Suprapubic skin (tissue), 4 donors: ENCODE results near the gene CAMK1D.
A peak's percentile ranks its signal among the peaks of the same experiment; 100 is the strongest.

Source experiments
- POLR2A ChIP-seq, 2 donors: fragments of 450-650 bp; IDR thresholded peaks; one replicate each; pipeline ENCODE4 v1.6.1; 2017; ENCODE audit warnings: antibody characterized with exemption in 2 of 2, mild to moderate bottlenecking in 2 of 2, moderate library complexity in 2 of 2
- POLR2AphosphoS5 ChIP-seq, 3 donors: sonication (generic); formaldehyde crosslinking; IDR thresholded peaks; one replicate each; pipeline ENCODE4 v1.6.1; 2017; ENCODE audit warnings: antibody characterized with exemption in 3 of 3
- TF ChIP-seq, protein P1 (sequence below), 2 donors: fragments of 200-600 bp in 1 of 2; fragments of 450-650 bp in 1 of 2; sonication (generic) in 1 of 2; IDR thresholded peaks; one replicate each; pipeline ENCODE4 v1.5.1; 2016 to 2019; ENCODE audit warnings: antibody characterized with exemption in 2 of 2, mild to moderate bottlenecking in 1 of 2, moderate library complexity in 1 of 2

DNA sequence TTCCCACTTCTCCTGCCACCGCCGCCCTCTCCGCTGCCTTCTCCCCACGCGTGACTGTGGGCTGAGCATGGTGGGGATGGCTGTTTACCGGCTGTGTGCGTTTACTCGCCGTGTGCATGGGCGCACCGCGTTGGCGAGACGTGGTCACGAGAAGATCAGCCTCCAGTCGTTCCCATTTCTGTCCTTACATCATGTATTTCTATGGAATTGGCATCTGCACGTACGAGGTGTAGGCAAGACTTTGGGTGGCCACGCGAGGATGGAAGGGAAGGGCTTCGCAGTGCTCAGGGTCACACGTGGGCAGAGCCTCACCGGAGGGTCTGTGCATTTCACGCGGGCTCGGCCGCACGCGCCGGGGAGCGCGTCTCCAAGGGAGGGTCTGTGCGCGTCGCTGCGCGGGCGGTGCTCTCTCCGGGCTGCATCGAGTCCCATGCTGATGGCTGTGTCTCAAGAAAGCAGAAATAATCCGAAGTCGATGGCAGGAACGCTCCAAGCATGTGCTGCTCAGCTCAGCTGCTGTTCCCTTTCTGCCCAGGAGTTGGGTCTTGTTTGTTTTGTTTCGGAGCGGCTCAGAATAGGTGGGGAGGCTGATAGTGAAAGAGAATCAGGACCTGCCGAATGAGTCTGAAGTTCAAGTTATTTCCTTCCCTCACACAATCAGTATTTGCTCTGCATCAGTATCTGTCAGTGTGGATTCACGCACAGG, 973 bp downstream of the CAMK1D start:
- TF ChIP-seq, protein P1, sequence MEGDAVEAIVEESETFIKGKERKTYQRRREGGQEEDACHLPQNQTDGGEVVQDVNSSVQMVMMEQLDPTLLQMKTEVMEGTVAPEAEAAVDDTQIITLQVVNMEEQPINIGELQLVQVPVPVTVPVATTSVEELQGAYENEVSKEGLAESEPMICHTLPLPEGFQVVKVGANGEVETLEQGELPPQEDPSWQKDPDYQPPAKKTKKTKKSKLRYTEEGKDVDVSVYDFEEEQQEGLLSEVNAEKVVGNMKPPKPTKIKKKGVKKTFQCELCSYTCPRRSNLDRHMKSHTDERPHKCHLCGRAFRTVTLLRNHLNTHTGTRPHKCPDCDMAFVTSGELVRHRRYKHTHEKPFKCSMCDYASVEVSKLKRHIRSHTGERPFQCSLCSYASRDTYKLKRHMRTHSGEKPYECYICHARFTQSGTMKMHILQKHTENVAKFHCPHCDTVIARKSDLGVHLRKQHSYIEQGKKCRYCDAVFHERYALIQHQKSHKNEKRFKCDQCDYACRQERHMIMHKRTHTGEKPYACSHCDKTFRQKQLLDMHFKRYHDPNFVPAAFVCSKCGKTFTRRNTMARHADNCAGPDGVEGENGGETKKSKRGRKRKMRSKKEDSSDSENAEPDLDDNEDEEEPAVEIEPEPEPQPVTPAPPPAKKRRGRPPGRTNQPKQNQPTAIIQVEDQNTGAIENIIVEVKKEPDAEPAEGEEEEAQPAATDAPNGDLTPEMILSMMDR (IDR thresholded peaks at IDR 0.05): peak in 1 of 2 donors; percentile 18
- TF ChIP-seq POLR2AphosphoS5 (IDR thresholded peaks at IDR 0.05) (no peak), POLR2A (IDR thresholded peaks at IDR 0.05) (no peak)
